K562 (cell line): ENCODE results near the gene KIAA2012. TPM values are rescaled to one million over a fixed set of nuclear protein-coding genes. Genes with fewer than 3 reads are reported as not detected.

Experiments used
- ATAC-seq: fragments of 200-7000 bp; cut with Tn5 transposase; 3 replicates; pipeline ENCODE4 v1.9.1; 2020; ENCODE audit warnings: moderate library complexity
- BruUV-seq: library from RNA; stranded (reverse); fragments of 400-500 nt; replicated peaks from 2 replicates; lab custom pipeline; 2021; lab: Mats Ljungman, UMichigan
- CTCF ChIA-PET: fragments of 300-600 bp; formaldehyde crosslinking; extraction: SDS; loops from one replicate; lab custom pipeline; 2021; ENCODE audit warnings: low intra/inter-chr PET ratio; lab: Yijun Ruan, JAX
- POLR2A ChIA-PET: fragments of 300-600, 350-650 bp; sonication (Branson Sonifier 250); formaldehyde crosslinking; extraction: SDS; loops from one replicate; lab custom pipeline; 2021; ENCODE audit warnings: antibody characterized with exemption, inconsistent platforms; lab: Yijun Ruan, JAX
- DNase-seq, 4 experiments: peaks; one replicate each; pipeline versions ENCODE4 v3.0.0 to v3.0.0-alpha.2; 2011 to 2018; ENCODE audit warnings: low spot score in 3 of 4, mixed read lengths in 3 of 4; ENCODE audit errors: extremely low read depth in 1 of 4
- FAIRE-seq: peaks from 2 replicates; lab custom pipeline; 2011; peaks lifted over from hg19 to GRCh38; lab: Jason Lieb, UNC
- H2AFZ ChIP-seq: 2 replicates; pipeline ENCODE4 v1.6.0; 2011; ENCODE audit warnings: low read depth, low read length, control low read depth, inconsistent platforms
- H3K27ac ChIP-seq: fragments of 200-600 bp; 3 replicates; pipeline ENCODE4 v1.8.0; 2011; ENCODE audit warnings: low read depth, mild to moderate bottlenecking, control low read depth, inconsistent platforms, low read length, moderate library complexity, mixed read lengths; ENCODE audit errors: extremely low read depth
- H3K27me3 ChIP-seq, 2 experiments: fragments of 300-600 bp in 1 of 2; 2 replicates in 1 of 2; 3 replicates in 1 of 2; pipeline versions ENCODE4 v1.6.0 to v1.8.0; 2011; ENCODE audit warnings: inconsistent platforms in 2 of 2, low read length in 2 of 2, mild to moderate bottlenecking in 1 of 2, mixed read lengths in 1 of 2, moderate library complexity in 1 of 2; ENCODE audit not compliant: control insufficient read depth in 2 of 2, insufficient read depth in 2 of 2
- H3K36me3 ChIP-seq: fragments of 300-600 bp; 3 replicates; pipeline ENCODE4 v1.8.0; 2011; ENCODE audit warnings: mild to moderate bottlenecking, low read length, inconsistent platforms; ENCODE audit not compliant: control insufficient read depth, insufficient read depth
- H3K4me1 ChIP-seq, 2 experiments: fragments of 200-600 bp in 1 of 2; replicated peaks in 1 of 2; 2 replicates in 1 of 2; 3 replicates in 1 of 2; pipeline versions ENCODE4 v1.5.1 to v1.8.0; 2011; ENCODE audit warnings: inconsistent platforms in 2 of 2, low read length in 2 of 2, mild to moderate bottlenecking in 1 of 2, mixed read lengths in 1 of 2, moderate library complexity in 1 of 2; ENCODE audit not compliant: control insufficient read depth in 2 of 2, insufficient read depth in 2 of 2
- H3K4me2 ChIP-seq: 2 replicates; pipeline ENCODE4 v1.6.1; 2011; ENCODE audit warnings: low read length, control low read depth, inconsistent platforms, mixed read lengths; ENCODE audit not compliant: insufficient read depth
- H3K4me3 ChIP-seq: fragments of 200-600 bp; sonication (generic), shearing (Covaris generic); 2 replicates; pipeline ENCODE4 v1.5.1; 2016; ENCODE audit warnings: control low read depth, inconsistent platforms
- H3K79me2 ChIP-seq: fragments of 200-600 bp; 3 replicates; pipeline ENCODE4 v1.8.0; 2011; ENCODE audit warnings: low read length, inconsistent platforms; ENCODE audit not compliant: control insufficient read depth, insufficient read depth
- H3K9ac ChIP-seq, 2 experiments: 2 replicates each; pipeline versions ENCODE4 v1.6.0 to v1.6.1; 2011; ENCODE audit warnings: low read depth in 2 of 2, low read length in 2 of 2, control low read depth in 1 of 2, inconsistent platforms in 1 of 2, mild to moderate bottlenecking in 1 of 2, mixed read lengths in 1 of 2; ENCODE audit not compliant: insufficient read depth in 1 of 2
- H3K9me1 ChIP-seq: one replicate; pipeline ENCODE4 v1.6.0; 2011; ENCODE audit warnings: inconsistent platforms, mild to moderate bottlenecking, low read length, moderate library complexity; ENCODE audit not compliant: control insufficient read depth, insufficient read depth
- H3K9me3 ChIP-seq: replicated peaks from 2 replicates; pipeline ENCODE4 v1.5.1; 2011; ENCODE audit warnings: low read depth, low read length, inconsistent platforms; ENCODE audit not compliant: control insufficient read depth, insufficient read depth
- H4K20me1 ChIP-seq: replicated peaks from 2 replicates; pipeline ENCODE4 v1.6.1; 2011; ENCODE audit warnings: low read length, inconsistent platforms, mixed read lengths; ENCODE audit not compliant: control insufficient read depth, insufficient read depth
- ADNP ChIP-seq: fragments of 200-800 bp; sonication (Bioruptor generic); IDR thresholded peaks from 2 replicates; pipeline ENCODE4 v1.6.1; 2016; ENCODE audit warnings: missing genetic modification characterization, missing compliant biosample characterization
- ARHGAP35 ChIP-seq: fragments of 450-650 bp; IDR thresholded peaks from 2 replicates; pipeline ENCODE4 v1.6.1; 2018; ENCODE audit not compliant: partially characterized antibody
- CC2D1A ChIP-seq: fragments of 450-650 bp; IDR thresholded peaks from 2 replicates; pipeline ENCODE4 v1.6.1; 2017; ENCODE audit warnings: mild to moderate bottlenecking
- HINFP ChIP-seq: fragments of 450-650 bp; conservative IDR thresholded peaks from 2 replicates; pipeline ENCODE4 v1.6.1; 2016; ENCODE audit warnings: missing genetic modification characterization, low read depth, mild to moderate bottlenecking, control low read depth, missing compliant biosample characterization
- NELFE ChIP-seq: IDR thresholded peaks from 2 replicates; pipeline ENCODE4 v1.6.1; 2011; ENCODE audit warnings: mild to moderate bottlenecking; ENCODE audit not compliant: insufficient read depth, insufficient read length
- PCBP2 ChIP-seq: fragments of 200-400 bp; formaldehyde crosslinking; IDR thresholded peaks from 2 replicates; pipeline ENCODE4 v1.6.1; 2018; ENCODE audit warnings: low read length, low read depth, mild to moderate bottlenecking, moderate library complexity; ENCODE audit not compliant: poor library complexity, severe bottlenecking
- ZNF253 ChIP-seq: fragments of 250-450 bp; sonication (Bioruptor Pico); conservative IDR thresholded peaks from 2 replicates; pipeline ENCODE4 v1.6.1; 2021; ENCODE audit warnings: mild to moderate bottlenecking
- ZNF507 ChIP-seq: conservative IDR thresholded peaks from 2 replicates; pipeline ENCODE4 v1.6.1; 2017; ENCODE audit warnings: missing genetic modification characterization, missing compliant biosample characterization
- WGBS: fragments of 100-300 bp; shearing (Covaris generic); methylation state at CpG from one replicate; pipeline ENCODE4 v1.1.6; 2016; ENCODE audit warnings: low coverage, mixed read lengths; ENCODE audit not compliant: insufficient coverage; ENCODE audit errors: missing lambda C conversion rate; 5-methylcytosine and 5-hydroxymethylcytosine counted together
- in situ Hi-C: fragments of 300-500 bp; cut with MboI; formaldehyde crosslinking; loops from 4 replicates; pipeline ENCODE4 v1.15.0; 2018; ENCODE audit warnings: inconsistent platforms, mixed read lengths
- intact Hi-C: fragments of 100-400 bp; cut with micrococcal nuclease; formaldehyde crosslinking; loops from 2 replicates; pipeline ENCODE4 v1.14.2; 2022
- polyA plus RNA-seq, 8 experiments: library from polyadenylated mRNA; depleted of rRNA in 4 of 8; stranded (reverse) in 5 of 8; unstranded in 3 of 8; fragments of >200 nt; fragmentation: Nextera tagmentation in 2 of 8; fragmentation: Illumina TruSeq in 1 of 8; extraction: Ambion mirVana in 2 of 8; extraction: Trizol in 1 of 8; gene quantifications; 2 replicates each; pipeline versions ENCODE4 v1.2.1 to v1.2.3, GENCODE V29; 2011 to 2014; ENCODE audit warnings: inconsistent platforms in 1 of 8, missing spikeins in 1 of 8
- total RNA-seq, 7 experiments: library from RNA; depleted of rRNA in 6 of 7; stranded (reverse); fragments of >200 nt in 6 of 7; fragmentation: Illumina TruSeq in 2 of 7; extraction: Trizol in 2 of 7; gene quantifications; 2 replicates each; pipeline versions ENCODE4 v1.2.1 to v1.2.3, GENCODE V29; 2011 to 2021; ENCODE audit warnings: low replicate concordance in 1 of 7
- TF ChIP-seq, protein P1 (sequence below), 2 experiments: fragments of 450-650 bp in 1 of 2; IDR thresholded peaks; 2 replicates each; pipeline ENCODE4 v1.6.1; 2011 to 2017; ENCODE audit warnings: low read depth in 2 of 2, antibody characterized with exemption in 1 of 2, borderline replicate concordance in 1 of 2, low read length in 1 of 2, mild to moderate bottlenecking in 1 of 2, mixed read lengths in 1 of 2; ENCODE audit not compliant: control insufficient read depth in 1 of 2

KIAA2012 gene
- total and polyA plus RNA-seq, 9 of the 15 experiments (the other 6 are each of a cell fraction or from before 2014, with no cell fraction given) = not detected

GRCh38 chr2:202157211-202157990, 84.3 kb downstream of the KIAA2012 start:
- Histone ChIP-seq H3K36me3 (no peaks in the 10 kb centered on the region), H3K27ac (no peak overlapping the region), H3K9ac (no peak overlapping the region), H4K20me1 (no peaks in the 10 kb centered on the region), H3K4me1 (no peaks in the 10 kb centered on the region), H3K9me1 (no peaks in the 10 kb centered on the region), H3K4me2 (no peak overlapping the region), H3K27me3 (peaks cover 3 to 26% of the 10 kb centered on the region in 2 experiments; a peak in 3 of 5 replicates), H3K79me2 (no peaks in the 10 kb centered on the region), H3K9me3 (no peaks in the 10 kb centered on the region), H3K4me3 (no peak overlapping the region), H2AFZ (no peak overlapping the region)
- FAIRE-seq = no peak
- POLR2A ChIA-PET = no interaction called here
- in situ Hi-C loops (no loop called here), intact Hi-C loops (loop anchor here (5.0 kb wide), 1 partner anchor 295 kb away; no protein-coding TSS in a partner anchor)
- TF ChIP-seq HINFP (tag) (no peak), ZNF253 (CRISPR knock-in tag) (no peak), ARHGAP35 (no peak), PCBP2 (no peak), NELFE (no peak), ADNP (tag) (no peak), CC2D1A (no peak), ZNF507 (tag) (no peak)
- TF ChIP-seq, protein P1, sequence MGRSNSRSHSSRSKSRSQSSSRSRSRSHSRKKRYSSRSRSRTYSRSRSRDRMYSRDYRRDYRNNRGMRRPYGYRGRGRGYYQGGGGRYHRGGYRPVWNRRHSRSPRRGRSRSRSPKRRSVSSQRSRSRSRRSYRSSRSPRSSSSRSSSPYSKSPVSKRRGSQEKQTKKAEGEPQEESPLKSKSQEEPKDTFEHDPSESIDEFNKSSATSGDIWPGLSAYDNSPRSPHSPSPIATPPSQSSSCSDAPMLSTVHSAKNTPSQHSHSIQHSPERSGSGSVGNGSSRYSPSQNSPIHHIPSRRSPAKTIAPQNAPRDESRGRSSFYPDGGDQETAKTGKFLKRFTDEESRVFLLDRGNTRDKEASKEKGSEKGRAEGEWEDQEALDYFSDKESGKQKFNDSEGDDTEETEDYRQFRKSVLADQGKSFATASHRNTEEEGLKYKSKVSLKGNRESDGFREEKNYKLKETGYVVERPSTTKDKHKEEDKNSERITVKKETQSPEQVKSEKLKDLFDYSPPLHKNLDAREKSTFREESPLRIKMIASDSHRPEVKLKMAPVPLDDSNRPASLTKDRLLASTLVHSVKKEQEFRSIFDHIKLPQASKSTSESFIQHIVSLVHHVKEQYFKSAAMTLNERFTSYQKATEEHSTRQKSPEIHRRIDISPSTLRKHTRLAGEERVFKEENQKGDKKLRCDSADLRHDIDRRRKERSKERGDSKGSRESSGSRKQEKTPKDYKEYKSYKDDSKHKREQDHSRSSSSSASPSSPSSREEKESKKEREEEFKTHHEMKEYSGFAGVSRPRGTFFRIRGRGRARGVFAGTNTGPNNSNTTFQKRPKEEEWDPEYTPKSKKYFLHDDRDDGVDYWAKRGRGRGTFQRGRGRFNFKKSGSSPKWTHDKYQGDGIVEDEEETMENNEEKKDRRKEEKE (IDR thresholded peaks at IDR 0.05; ENCODE audit: borderline replicate concordance in 1 of 2, control insufficient read depth in 1 of 2, low read depth in 2 of 2, low read length in 1 of 2) = no peak
- BruUV-seq = no TSS peak
- ATAC-seq = no peak
- DNase-seq = no peak
- CTCF ChIA-PET = no interaction called here
- 0% methylated on average over 3 of the region's 4 CpGs for WGBS
